GM12892 (cell line): ENCODE measurements around the gene FAM240A.

Experiments used
- POLR2A ChIP-seq: IDR thresholded peaks from 2 replicates; pipeline ENCODE4 v1.6.1; 2011; ENCODE audit warnings: low read depth, low read length, control low read depth
- POLR2AphosphoS5 ChIP-seq: IDR thresholded peaks from 2 replicates; pipeline ENCODE4 v1.6.1; 2011; ENCODE audit warnings: low read depth, low read length, control low read depth
- TAF1 ChIP-seq: IDR thresholded peaks from 2 replicates; pipeline ENCODE4 v1.6.1; 2011; ENCODE audit warnings: low read depth, mild to moderate bottlenecking, control low read depth, low read length, borderline replicate concordance

DNA sequence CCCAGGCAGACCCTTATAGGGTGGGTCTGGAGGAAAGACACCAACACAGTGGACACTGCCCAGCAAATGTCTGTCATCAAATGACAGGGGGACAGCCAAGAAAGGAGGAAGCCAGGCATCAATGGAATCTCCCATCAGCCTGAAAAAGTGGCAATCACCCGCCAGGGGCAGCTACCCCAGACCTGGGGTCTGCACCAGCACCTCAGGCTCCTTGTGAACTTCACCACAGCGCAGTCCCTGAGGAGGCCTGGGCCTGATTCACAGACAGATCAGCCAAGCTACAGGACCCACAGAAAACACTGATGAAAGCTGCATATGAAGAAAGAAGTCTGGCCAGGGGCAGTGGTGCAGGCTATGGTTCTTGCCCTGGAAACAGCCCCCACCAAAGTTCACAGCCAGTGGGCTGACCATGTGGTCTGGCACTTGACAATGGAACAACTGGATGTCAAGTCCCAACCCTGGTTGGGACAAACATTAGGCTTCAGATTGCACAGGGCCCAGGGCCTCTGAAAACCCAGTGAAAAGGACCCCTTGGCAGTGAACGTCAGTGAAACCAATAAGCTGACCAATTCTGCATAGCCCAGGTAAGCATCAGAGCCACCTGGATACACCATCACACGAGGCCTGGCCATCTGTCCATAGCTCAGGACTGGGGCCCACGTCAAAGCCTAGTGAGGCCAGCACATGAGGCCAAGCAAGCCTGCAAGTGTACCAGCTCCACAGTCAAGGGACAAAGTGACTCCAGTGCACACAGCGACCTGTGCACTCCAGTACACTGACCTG is 52.1 kb downstream of the FAM240A start:
- TF ChIP-seq POLR2AphosphoS5, result no peak
- TF ChIP-seq POLR2A, result no peak
- no peak for TF ChIP-seq TAF1
